GM12873 (cell line): ENCODE data around the gene UCHL3.

ENCODE experiments used
- CTCF ChIP-seq: IDR thresholded peaks from 2 replicates; pipeline ENCODE4 v1.5.1; 2012; ENCODE audit warnings: low read depth, mild to moderate bottlenecking, moderate library complexity, low read length, control low read depth; ENCODE audit not compliant: insufficient read depth; ENCODE audit errors: missing control alignments

The UCHL3 gene

GRCh38 chr13:75554981-75555380 lies 5.4 kb downstream of the UCHL3 start:
- no peak for TF ChIP-seq CTCF

GRCh38 chr13:75555836-75556235 lies 6.2 kb downstream of the UCHL3 start:
- no peak for TF ChIP-seq CTCF

DNA sequence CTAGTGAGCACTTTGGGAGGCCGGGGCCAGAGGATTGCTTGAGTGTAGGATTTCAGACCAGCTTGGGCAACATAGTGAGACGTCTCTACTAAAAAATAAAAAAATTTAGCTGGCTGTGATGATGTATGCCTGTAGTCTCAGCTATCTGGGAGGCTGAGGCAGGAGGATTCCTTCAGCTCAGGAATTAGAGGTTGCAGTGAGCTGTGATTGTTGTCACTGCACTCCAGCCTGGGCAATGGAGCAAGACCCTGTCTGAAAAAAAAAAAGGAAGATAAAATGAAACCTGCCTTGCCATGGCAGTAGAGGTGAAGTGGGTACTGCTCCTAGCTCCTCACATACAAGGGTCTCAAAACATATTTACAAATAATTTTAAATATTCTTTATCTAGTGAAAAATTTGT lies 7.4 kb downstream of the UCHL3 start:
- TF ChIP-seq CTCF, result no peak

GRCh38 chr13:75558145-75558840 lies 8.7 kb downstream of the UCHL3 start:
- no peak for TF ChIP-seq CTCF

DNA sequence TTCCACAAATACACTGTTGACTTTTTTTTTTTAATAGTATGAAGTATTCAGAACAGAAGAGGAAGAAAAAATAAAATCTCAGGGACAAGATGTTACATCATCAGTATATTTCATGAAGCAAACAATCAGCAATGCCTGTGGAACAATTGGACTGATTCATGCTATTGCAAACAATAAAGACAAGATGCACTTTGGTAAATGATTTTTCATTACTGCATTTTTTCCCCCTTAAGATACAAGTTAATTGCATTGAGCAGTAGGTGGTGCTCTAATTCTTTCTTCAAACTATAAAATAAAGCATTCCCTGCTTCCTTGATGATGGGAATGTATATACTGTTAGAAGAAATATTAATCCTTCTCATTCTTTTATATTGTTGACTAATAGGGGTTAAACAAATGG lies 17.1 kb downstream of the UCHL3 start:
- TF ChIP-seq CTCF, result peak; percentile 18

- no peak for TF ChIP-seq CTCF
Observed at GRCh38 chr13:75569576-75569975, 20.0 kb downstream of the UCHL3 start.

DNA sequence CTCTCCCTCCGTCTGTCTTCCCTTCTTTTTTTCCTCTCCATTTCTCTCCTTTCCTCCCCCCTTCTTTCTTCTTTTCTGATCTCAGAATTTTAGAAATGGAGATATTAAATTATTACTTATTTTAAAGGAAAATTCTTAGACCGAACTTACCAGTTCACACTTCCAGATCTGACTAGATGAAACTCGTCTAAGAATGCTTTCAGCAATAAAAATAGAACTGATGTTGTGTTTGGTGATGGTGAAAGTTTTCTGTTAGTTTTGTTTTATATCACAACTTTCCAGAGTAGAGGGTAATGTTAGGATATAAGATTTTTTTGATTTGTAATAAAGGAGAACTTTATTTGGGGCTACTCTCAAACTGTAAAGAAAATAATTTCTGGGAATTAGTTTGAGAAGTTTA lies 29.9 kb downstream of the UCHL3 start:
- no peak for TF ChIP-seq CTCF
